ENCODE data around the gene BCDIN3D. TPM values are rescaled to one million over a fixed set of nuclear protein-coding genes. Genes with fewer than 3 reads are reported as not detected.

The BCDIN3D gene
- total and polyA plus RNA-seq, 2 donors (not counting 3 experiments of a cell fraction or from before 2014, with no cell fraction given): 1.8 to 3.1 TPM

DNA sequence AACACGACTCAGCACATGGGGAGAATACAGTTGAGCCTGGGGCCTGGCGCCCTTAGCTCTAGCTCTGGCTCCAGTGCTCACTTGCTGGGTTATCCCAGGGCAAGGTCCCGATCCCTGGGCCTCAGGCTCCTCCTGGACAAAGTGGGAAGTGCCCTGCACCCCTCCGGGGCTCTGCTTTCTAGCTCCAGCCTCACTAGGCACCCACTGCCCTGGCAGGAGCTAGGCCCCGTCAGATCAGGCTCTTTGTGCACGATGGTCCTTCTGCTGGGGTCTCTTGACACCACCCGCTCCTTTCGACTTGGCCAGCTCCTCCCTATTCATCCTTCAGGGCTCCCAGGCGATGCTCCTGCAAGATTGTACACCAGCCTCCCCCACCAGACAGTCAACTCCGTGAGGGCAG is 38.1 kb downstream of the BCDIN3D start:
- Histone ChIP-seq H3K4me3 (replicated peaks in 1 of 3; ENCODE audit: insufficient read depth in 1 of 3, low read depth in 1 of 3, low read length in 3 of 3) (no peak overlapping the region), H3K36me3 (ENCODE audit: control insufficient read depth in 2 of 2, extremely low read depth in 1 of 2, insufficient read depth in 2 of 2, low read length in 2 of 2) (peaks cover 16 to 49% of the 10 kb centered on the region in 2 experiments), H3K4me2 (ENCODE audit: insufficient read depth, low read length) (no peak overlapping the region), H3K79me2 (ENCODE audit: control insufficient read depth, insufficient read depth, low read length) (no peaks in the 10 kb centered on the region), H3K27me3 (ENCODE audit: control insufficient read depth in 2 of 2, insufficient read depth in 2 of 2, low read length in 2 of 2) (no peaks in the 10 kb centered on the region), H3K9me3 (replicated peaks; ENCODE audit: control insufficient read depth, insufficient read depth, low read length) (no peaks in the 10 kb centered on the region), H3K4me1 (ENCODE audit: control insufficient read depth, extremely low read depth, insufficient read depth, low read length) (no peaks in the 10 kb centered on the region), H3K9ac (replicated peaks; ENCODE audit: extremely low read depth, insufficient read depth, low read length) (no peak overlapping the region), H2AFZ (ENCODE audit: low read depth, low read length) (no peak overlapping the region), H3K9me1 (replicated peaks; ENCODE audit: control insufficient read depth, extremely low read depth, insufficient read depth, low read length) (no peaks in the 10 kb centered on the region), H3K27ac (ENCODE audit: insufficient read depth, low read depth, low read length) (no peak overlapping the region), H4K20me1 (replicated peaks; ENCODE audit: control insufficient read depth, extremely low read depth, insufficient read depth, low read length) (no peaks in the 10 kb centered on the region)
- TF ChIP-seq, protein P1, sequence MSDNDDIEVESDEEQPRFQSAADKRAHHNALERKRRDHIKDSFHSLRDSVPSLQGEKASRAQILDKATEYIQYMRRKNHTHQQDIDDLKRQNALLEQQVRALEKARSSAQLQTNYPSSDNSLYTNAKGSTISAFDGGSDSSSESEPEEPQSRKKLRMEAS (IDR thresholded peaks at IDR 0.05; ENCODE audit: insufficient read depth, insufficient read length): no peak
- TF ChIP-seq EZH2 (IDR thresholded peaks at IDR 0.05; ENCODE audit: borderline replicate concordance, low read depth, low read length, severe bottlenecking): no peak
- TF ChIP-seq POLR2AphosphoS5 (IDR thresholded peaks at IDR 0.05; ENCODE audit: insufficient read depth, low read depth, low read length): no peak
- TF ChIP-seq, protein P2, sequence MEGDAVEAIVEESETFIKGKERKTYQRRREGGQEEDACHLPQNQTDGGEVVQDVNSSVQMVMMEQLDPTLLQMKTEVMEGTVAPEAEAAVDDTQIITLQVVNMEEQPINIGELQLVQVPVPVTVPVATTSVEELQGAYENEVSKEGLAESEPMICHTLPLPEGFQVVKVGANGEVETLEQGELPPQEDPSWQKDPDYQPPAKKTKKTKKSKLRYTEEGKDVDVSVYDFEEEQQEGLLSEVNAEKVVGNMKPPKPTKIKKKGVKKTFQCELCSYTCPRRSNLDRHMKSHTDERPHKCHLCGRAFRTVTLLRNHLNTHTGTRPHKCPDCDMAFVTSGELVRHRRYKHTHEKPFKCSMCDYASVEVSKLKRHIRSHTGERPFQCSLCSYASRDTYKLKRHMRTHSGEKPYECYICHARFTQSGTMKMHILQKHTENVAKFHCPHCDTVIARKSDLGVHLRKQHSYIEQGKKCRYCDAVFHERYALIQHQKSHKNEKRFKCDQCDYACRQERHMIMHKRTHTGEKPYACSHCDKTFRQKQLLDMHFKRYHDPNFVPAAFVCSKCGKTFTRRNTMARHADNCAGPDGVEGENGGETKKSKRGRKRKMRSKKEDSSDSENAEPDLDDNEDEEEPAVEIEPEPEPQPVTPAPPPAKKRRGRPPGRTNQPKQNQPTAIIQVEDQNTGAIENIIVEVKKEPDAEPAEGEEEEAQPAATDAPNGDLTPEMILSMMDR (IDR thresholded peaks at IDR 0.05; ENCODE audit: extremely low read depth in 1 of 2, insufficient read depth in 1 of 2, low read depth in 1 of 2, low read length in 2 of 2): no peak
- no peak for TF ChIP-seq MYC (IDR thresholded peaks at IDR 0.05; ENCODE audit: low read depth, low read length)
- TF ChIP-seq GATA2 (IDR thresholded peaks at IDR 0.05; ENCODE audit: insufficient read depth, insufficient read length, low read depth, low read length): no peak
- TF ChIP-seq JUN (IDR thresholded peaks at IDR 0.05; ENCODE audit: borderline replicate concordance, insufficient read depth, insufficient read length, low read depth): no peak
- TF ChIP-seq FOS (IDR thresholded peaks at IDR 0.05; ENCODE audit: borderline replicate concordance, insufficient read depth, low read length): no peak
- no peak for TF ChIP-seq POLR2A (IDR thresholded peaks at IDR 0.05; ENCODE audit: low read depth, low read length)
- no peak for FAIRE-seq
- dilution Hi-C loops (cut with MboI; ENCODE audit: extremely low pct_ligation_motif_present, low sequenced_read_pairs) (no loop called here), intact Hi-C loops (cut with micrococcal nuclease) (no loop called here)
- POLR2A ChIA-PET: no interaction called here
- BruUV-seq (replicated peaks): no TSS peak
- CTCF ChIA-PET: interaction anchor here (1.1 to 1.9 kb wide), 6 partner anchors 10 to 46 kb away, joined by 3 to 8 read pairs (median 4); no protein-coding TSS in a partner anchor
- no peak for DNase-seq (ENCODE audit: low read depth, low spot score)
